WERI-Rb-1 (cell line): ENCODE data around the gene TIMM50.

ENCODE experiments used
- DNase-seq: peaks from one replicate; pipeline ENCODE4 v3.0.0-alpha.2; 2020
- H3K27ac ChIP-seq: fragments of 250-450 bp; sonication (Bioruptor Pico); 2 replicates; pipeline ENCODE4 v1.5.1; 2020; ENCODE audit warnings: mild to moderate bottlenecking, moderate library complexity
- H3K27me3 ChIP-seq: fragments of 250-450 bp; sonication (Bioruptor Pico); 2 replicates; pipeline ENCODE4 v1.5.1; 2021; ENCODE audit warnings: mild to moderate bottlenecking, low read depth, moderate library complexity; ENCODE audit not compliant: insufficient read depth, severe bottlenecking
- H3K36me3 ChIP-seq: fragments of 250-450 bp; sonication (Bioruptor Pico); 2 replicates; pipeline ENCODE4 v1.5.1; 2020; ENCODE audit warnings: mild to moderate bottlenecking, moderate library complexity
- H3K4me3 ChIP-seq: 2 replicates; pipeline ENCODE4 v1.5.1; 2011; ENCODE audit warnings: low read depth, mild to moderate bottlenecking, control low read depth, low read length
- H3K9me3 ChIP-seq: fragments of 250-450 bp; sonication (Bioruptor Pico); 2 replicates; pipeline ENCODE4 v1.5.1; 2021; ENCODE audit warnings: mild to moderate bottlenecking, moderate library complexity; ENCODE audit not compliant: severe bottlenecking
- TF ChIP-seq, protein P1 (sequence below): IDR thresholded peaks from 2 replicates; pipeline ENCODE4 v1.5.1; 2011; ENCODE audit warnings: low read depth, mild to moderate bottlenecking, control low read depth, inconsistent platforms, low read length

The TIMM50 gene

GRCh38 chr19:39500543-39500942 is 19.9 kb downstream of the TIMM50 start:
- Histone ChIP-seq H3K27me3 (no peaks in the 10 kb centered on the region), H3K4me3 (no peak overlapping the region)
- no peak for DNase-seq

DNA sequence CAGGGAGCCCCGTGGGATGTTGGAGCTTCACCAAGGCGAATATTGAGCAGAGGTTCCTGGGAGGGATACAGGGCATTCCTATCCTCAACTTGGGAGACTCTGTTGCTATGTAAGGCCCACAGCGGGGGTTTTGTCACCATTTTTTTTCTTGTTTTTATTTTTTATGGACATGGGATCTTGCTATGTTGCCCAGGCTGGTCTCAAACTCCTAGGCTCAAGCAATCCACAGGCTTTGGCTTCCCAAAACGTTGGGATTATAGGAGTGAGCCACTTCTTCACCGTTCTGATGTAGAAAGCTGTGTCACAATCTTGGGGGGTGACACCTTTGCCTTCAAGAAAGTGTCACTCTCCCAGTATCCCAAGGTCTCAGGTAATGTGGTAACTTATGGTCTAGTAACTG is 20.7 kb downstream of the TIMM50 start:
- H3K9me3 ChIP-seq, result no peaks in the 10 kb centered on the region
- TF ChIP-seq, protein P1, sequence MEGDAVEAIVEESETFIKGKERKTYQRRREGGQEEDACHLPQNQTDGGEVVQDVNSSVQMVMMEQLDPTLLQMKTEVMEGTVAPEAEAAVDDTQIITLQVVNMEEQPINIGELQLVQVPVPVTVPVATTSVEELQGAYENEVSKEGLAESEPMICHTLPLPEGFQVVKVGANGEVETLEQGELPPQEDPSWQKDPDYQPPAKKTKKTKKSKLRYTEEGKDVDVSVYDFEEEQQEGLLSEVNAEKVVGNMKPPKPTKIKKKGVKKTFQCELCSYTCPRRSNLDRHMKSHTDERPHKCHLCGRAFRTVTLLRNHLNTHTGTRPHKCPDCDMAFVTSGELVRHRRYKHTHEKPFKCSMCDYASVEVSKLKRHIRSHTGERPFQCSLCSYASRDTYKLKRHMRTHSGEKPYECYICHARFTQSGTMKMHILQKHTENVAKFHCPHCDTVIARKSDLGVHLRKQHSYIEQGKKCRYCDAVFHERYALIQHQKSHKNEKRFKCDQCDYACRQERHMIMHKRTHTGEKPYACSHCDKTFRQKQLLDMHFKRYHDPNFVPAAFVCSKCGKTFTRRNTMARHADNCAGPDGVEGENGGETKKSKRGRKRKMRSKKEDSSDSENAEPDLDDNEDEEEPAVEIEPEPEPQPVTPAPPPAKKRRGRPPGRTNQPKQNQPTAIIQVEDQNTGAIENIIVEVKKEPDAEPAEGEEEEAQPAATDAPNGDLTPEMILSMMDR, result no peak
- H3K36me3 ChIP-seq, result peaks cover 22% of the 10 kb centered on the region
- DNase-seq, result no peak
- H3K27ac ChIP-seq, result no peak overlapping the region
- no peak overlapping the region for H3K4me3 ChIP-seq
- H3K27me3 ChIP-seq, result no peaks in the 10 kb centered on the region

More at GRCh38 chr19:39500543-39500942, 19.9 kb downstream of the TIMM50 start:
- peaks cover 21% of the 10 kb centered on the region for H3K36me3 ChIP-seq
- no peak overlapping the region for H3K27ac ChIP-seq
- no peaks in the 10 kb centered on the region for H3K9me3 ChIP-seq
- TF ChIP-seq, protein P1, result no peak

DNA sequence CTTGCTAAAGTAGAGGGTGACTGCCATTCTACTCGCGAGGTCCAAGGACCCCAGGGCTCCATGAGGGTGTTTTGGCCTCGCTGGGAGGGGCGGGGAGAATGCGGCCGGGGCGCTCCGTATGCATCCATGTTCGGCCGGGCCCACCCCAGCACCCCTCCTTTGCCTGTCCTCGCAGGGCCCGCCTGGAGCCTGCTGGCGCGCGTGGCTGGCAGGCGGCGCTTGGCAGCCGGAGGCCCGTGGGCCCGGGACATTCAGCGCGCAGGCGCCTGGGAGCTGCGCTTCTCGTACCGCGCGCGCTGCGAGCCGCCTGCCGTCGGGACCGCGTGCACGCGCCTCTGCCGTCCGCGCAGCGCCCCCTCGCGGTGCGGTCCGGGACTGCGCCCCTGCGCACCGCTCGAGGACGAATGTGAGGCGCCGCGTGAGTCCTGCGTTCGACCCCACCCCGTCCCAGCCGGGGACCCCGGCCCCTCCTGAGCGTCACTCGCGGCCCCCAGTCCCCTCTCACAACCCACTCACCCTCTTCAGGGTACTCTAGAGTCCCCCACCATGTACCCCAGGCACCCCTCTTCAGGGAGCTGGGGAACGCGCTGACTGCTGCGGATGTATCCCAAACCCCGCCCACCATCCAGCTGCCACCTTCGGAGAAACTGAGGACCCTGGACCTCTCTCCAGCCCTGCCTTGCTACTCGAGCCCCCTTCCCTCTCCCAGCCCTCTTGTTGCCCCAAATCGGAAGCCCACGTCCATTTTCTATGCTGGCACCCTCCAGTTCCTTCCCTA is 22.2 kb downstream of the TIMM50 start:
- no peaks in the 10 kb centered on the region for H3K27me3 ChIP-seq
- peak; percentile 76 for DNase-seq
- H3K27ac ChIP-seq, result 0 out of 2 replicates have a peak overlapping the region, but pooled peaks have one; percentile 46
- TF ChIP-seq, protein P1, result peak; percentile 85
- no peak overlapping the region for H3K4me3 ChIP-seq
- H3K36me3 ChIP-seq, result peaks cover 22% of the 10 kb centered on the region
- no peaks in the 10 kb centered on the region for H3K9me3 ChIP-seq

DNA sequence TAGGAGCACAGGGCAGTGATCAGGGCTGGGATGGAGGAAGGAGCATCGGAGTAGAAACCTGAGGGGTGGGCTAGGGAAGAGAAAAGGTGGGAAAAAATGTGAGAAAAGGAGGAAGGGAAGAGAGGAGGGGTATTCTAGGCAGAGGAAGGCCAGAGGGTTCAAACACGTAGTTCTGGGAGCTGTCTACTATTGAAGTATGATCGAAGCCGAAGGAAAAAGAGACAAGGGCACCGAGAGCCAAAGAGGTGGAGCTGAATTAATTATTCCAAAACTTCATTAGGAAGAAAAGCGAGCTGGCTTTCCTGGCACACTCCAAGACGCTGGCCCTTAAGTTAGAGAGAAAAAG is 25.9 kb downstream of the TIMM50 start:
- TF ChIP-seq, protein P1, result no peak
- Histone ChIP-seq H3K9me3 (no peaks in the 10 kb centered on the region), H3K27ac (no peak overlapping the region), H3K36me3 (peaks cover 20% of the 10 kb centered on the region), H3K27me3 (no peaks in the 10 kb centered on the region), H3K4me3 (no peak overlapping the region)
- no peak for DNase-seq

DNA sequence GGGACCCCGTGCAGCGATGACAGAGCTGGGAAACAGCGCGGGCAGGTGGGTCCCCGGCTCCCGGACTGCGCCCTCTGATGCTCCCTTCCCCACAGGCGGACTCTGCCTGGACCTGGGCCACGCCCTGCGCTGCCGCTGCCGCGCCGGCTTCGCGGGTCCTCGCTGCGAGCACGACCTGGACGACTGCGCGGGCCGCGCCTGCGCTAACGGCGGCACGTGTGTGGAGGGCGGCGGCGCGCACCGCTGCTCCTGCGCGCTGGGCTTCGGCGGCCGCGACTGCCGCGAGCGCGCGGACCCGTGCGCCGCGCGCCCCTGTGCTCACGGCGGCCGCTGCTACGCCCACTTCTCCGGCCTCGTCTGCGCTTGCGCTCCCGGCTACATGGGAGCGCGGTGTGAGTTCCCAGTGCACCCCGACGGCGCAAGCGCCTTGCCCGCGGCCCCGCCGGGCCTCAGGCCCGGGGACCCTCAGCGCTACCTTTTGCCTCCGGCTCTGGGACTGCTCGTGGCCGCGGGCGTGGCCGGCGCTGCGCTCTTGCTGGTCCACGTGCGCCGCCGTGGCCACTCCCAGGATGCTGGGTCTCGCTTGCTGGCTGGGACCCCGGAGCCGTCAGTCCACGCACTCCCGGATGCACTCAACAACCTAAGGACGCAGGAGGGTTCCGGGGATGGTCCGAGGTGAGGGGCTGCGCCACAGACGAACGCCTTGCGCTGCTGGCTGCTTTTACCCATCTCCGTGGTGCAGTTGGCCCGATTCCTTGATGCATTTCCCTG is 26.5 kb downstream of the TIMM50 start:
- Histone ChIP-seq H3K9me3 (no peaks in the 10 kb centered on the region), H3K27ac (no peak overlapping the region; the same call in 1 of the 2 replicates), H3K36me3 (peaks cover 16% of the 10 kb centered on the region), H3K27me3 (no peaks in the 10 kb centered on the region), H3K4me3 (peak overlapping the region; percentile 80)
- peak; percentile 82 for DNase-seq
- TF ChIP-seq, protein P1, result no peak
